ENCODE measurements around the gene ADSL. TPM values are rescaled to one million over a fixed set of nuclear protein-coding genes. Genes with fewer than 3 reads are reported as not detected.
A peak's percentile ranks its signal among the peaks of the same experiment; 100 is the strongest.

Gene ADSL
- total and polyA plus RNA-seq, 8 donors = 40.4 to 110 (median 101) TPM

GRCh38 chr22:40417041-40417440, 70.7 kb downstream of the ADSL start:
- Histone ChIP-seq H3K27me3 (no peaks in the 10 kb centered on the region), H3K27ac (no peak overlapping the region), H3K4me3 (no peak overlapping the region), H3K4me1 (peaks cover 0 to 32% of the 10 kb centered on the region in 2 donors), H3K36me3 (peaks cover 5 to 87% of the 10 kb centered on the region in 2 donors), H3K9me3 (no peaks in the 10 kb centered on the region)
- peak in 2 of 4 donors; percentile 26 to 44 for DNase-seq
- TF ChIP-seq CTCF (IDR thresholded peaks at IDR 0.05) = no peak
- ATAC-seq = no peak
- intact Hi-C loops (cut with DNase I) = no loop called here

- intact Hi-C loops (cut with DNase I) = no loop called here
- Histone ChIP-seq H3K4me3 (no peak overlapping the region), H3K4me1 (peaks cover 0 to 37% of the 10 kb centered on the region in 2 donors), H3K36me3 (peaks cover 5 to 87% of the 10 kb centered on the region in 2 donors), H3K27me3 (no peaks in the 10 kb centered on the region), H3K9me3 (no peaks in the 10 kb centered on the region), H3K27ac (no peak overlapping the region)
- ATAC-seq (no peak), DNase-seq (peak in 1 of 4 donors; percentile 42)
- TF ChIP-seq CTCF (IDR thresholded peaks at IDR 0.05) = no peak
Measured at GRCh38 chr22:40417881-40418280, 71.6 kb downstream of the ADSL start.

GRCh38 chr22:40418366-40419201, 72.3 kb downstream of the ADSL start:
- peaks cover 5 to 94% of the 10 kb centered on the region in 2 donors for H3K36me3 ChIP-seq
- peak in 3 of 4 donors; percentile 32 to 77 (median 65) for DNase-seq
- intact Hi-C loops (cut with DNase I) = no loop called here
- no peak for TF ChIP-seq CTCF (IDR thresholded peaks at IDR 0.05)
- H3K9me3 ChIP-seq = no peaks in the 10 kb centered on the region
- no peak overlapping the region for H3K4me3 ChIP-seq
- no peak for ATAC-seq
- H3K27me3 ChIP-seq = no peaks in the 10 kb centered on the region
- H3K27ac ChIP-seq = no peak overlapping the region
- H3K4me1 ChIP-seq = peaks cover 0 to 32% of the 10 kb centered on the region in 2 donors

- DNase-seq (no peak), ATAC-seq (no peak)
- intact Hi-C loops (cut with DNase I) = no loop called here
- H3K4me1 ChIP-seq = peaks cover 0 to 27% of the 10 kb centered on the region in 2 donors
- no peak for TF ChIP-seq CTCF (IDR thresholded peaks at IDR 0.05)
- no peaks in the 10 kb centered on the region for H3K27me3 ChIP-seq
- H3K27ac ChIP-seq = no peak overlapping the region
- no peak overlapping the region for H3K4me3 ChIP-seq
- H3K9me3 ChIP-seq = no peaks in the 10 kb centered on the region
- peaks cover 5 to 97% of the 10 kb centered on the region in 2 donors for H3K36me3 ChIP-seq
Measured at GRCh38 chr22:40419718-40420117, 73.4 kb downstream of the ADSL start.

GRCh38 chr22:40420341-40421081, 74.2 kb downstream of the ADSL start:
- no peak for TF ChIP-seq CTCF (IDR thresholded peaks at IDR 0.05)
- Histone ChIP-seq H3K27ac (no peak overlapping the region), H3K36me3 (peaks cover 5 to 99% of the 10 kb centered on the region in 2 donors), H3K4me1 (peaks cover 0 to 20% of the 10 kb centered on the region in 2 donors), H3K27me3 (no peaks in the 10 kb centered on the region), H3K4me3 (no peak overlapping the region), H3K9me3 (no peaks in the 10 kb centered on the region)
- ATAC-seq = no peak
- DNase-seq = peak in 1 of 4 donors; percentile 71
- intact Hi-C loops (cut with DNase I) = no loop called here
